GM18508 (cell line): ENCODE results near the gene INTS15.
A peak's percentile ranks its signal among the peaks of the same experiment; 100 is the strongest.

ENCODE experiments used
- ATAC-seq: cut with Tn5 transposase; IDR thresholded peaks from one replicate; pipeline ENCODE4 v1.9.1; 2021; ENCODE audit warnings: moderate number of reproducible peaks; ENCODE audit not compliant: insufficient read depth, unreplicated experiment

The INTS15 gene

DNA sequence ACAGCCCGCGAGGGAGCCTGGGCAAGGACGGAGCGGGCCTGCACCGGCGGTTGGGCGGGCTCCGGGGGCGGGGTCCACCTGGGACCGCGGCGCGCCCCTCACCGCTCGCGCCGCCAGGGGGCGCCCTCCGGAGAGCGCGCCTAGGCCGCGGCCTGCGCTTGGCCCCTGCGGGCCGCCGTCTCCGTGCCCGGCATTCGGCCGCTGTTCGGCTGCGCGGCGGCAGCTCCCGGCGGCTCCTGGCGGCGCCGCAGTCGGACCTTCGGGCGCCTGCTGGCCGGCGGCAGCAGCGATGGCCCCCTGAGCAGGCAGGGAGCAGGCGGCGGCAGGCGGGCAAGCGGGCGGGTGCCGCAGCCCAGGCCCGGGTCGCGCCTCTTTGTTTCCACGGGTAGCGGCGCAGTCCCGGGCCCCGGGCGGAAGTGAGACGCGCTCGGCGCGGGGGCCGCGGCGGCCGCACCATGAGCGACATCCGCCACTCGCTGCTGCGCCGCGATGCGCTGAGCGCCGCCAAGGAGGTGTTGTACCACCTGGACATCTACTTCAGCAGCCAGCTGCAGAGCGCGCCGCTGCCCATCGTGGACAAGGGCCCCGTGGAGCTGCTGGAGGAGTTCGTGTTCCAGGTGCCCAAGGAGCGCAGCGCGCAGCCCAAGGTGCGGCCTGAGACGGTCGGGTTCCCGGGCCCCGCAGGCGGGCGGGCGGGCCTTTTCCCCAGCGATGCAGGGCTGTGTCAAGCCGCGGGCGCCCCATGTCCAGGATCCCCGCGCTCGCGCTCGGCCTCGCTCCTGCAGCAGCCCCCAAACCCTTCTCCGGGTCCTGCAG, at the start of gene INTS15:
Gene INTS15 (plus strand): TSS at position 193 of the 816 bp plus-strand sequence. CDS start 263 bp downstream, at position 456.
- ATAC-seq: peak; percentile 56

DNA sequence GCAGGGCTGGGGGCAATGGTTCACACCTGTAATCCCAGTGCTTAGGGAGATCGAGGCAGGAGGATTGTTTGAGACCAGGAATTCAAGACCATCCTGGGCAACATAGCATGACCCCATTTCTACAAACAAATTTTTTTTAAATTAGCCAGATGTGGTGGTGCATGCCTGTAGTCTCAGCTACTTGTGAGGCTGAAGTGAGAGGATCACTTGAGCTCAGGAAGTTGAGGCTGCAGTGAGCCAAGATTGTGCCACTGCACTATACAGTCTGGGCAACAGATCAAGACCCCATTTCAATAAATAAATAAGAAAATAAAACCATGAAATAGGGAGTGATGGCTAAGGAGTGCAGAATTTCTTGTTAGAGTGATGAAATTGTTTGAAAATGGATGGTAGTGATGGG, 47.5 kb upstream of the INTS15 start:
- ATAC-seq: no peak

GRCh38 chr7:6545398-6546126, 44.3 kb upstream of the INTS15 start:
- ATAC-seq: no peak

- no peak for ATAC-seq
These were observed 43.1 kb upstream of the INTS15 start for GRCh38 chr7:6546498-6547251.

DNA sequence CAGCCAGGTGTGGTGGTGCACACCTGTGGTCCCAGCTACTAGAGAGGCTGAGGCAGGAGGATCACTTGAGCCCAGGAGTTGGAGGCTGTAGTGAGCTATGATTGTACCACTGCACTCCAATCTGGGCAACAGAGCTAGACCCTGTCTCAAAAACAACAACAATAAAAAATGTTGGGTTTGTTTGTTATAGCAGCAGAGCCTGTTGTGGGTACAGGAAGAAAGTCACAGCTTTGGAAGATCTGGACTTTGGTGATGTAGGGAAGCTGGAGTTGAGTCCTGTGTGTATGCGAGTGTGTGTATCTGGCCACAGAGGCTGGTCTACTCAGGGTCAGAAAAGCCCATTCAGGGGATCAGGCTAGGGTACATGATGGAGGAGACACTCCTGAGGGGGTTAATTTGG, 42.4 kb upstream of the INTS15 start:
- ATAC-seq: no peak

- no peak for ATAC-seq
These were observed 38.8 kb upstream of the INTS15 start, which contains the start of gene GRID2IP for GRCh38 chr7:6551016-6551511. Gene GRID2IP (minus strand): TSS chr7:6551461. CDS start chr7:6551436, 25 bp downstream.

DNA sequence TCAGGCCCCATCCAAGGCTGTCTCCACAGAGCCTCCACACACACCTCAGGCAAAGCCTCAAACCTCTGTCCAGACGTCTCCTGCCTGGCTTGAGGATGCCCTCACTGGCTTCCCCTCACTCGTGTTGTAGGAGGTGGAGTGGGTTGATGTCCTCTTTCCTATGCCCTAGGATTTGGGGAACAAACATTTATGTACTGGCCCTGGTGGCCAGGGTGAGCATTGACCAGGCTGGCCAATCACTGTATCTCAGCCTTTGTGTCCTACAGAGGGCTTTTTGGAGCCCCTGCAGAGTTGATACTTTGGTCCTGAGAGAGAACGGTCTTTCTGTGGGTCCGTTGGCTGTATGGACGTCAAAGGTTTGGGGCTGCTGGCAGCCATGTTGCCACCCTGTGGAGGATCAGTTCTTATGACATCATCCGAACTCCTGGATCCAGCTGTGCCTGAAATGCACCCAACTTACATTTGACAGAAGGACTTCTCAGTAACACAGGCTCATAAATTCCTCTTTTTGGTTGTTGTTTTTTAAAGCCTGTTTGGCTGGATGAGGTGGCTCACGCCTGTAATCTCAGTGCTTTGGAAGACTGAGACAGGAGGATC, 36.3 kb upstream of the INTS15 start:
- ATAC-seq: no peak

GRCh38 chr7:6554848-6555247, 35.0 kb upstream of the INTS15 start:
- ATAC-seq: no peak

GRCh38 chr7:6556196-6556595, 33.6 kb upstream of the INTS15 start:
- ATAC-seq: no peak

DNA sequence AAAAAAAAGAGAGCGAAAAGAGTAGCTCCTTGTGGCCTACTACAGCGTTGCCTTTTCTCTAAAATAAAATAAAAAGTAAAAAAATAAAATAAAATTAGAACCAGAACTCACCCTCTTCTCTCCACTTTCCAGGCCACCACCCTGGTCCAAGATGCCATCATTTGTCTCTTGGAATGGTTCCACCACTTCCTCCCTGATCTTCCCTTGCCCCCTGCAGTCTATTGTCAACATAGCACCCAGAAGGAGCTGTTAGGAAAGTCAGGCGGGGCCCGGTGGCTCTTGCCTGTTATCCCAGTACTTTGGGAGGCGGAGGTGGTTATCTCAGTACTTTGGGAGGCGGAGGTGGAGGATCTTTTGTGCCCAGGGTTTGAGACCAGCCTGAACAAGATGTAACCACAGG, 31.0 kb upstream of the INTS15 start:
- no peak for ATAC-seq

DNA sequence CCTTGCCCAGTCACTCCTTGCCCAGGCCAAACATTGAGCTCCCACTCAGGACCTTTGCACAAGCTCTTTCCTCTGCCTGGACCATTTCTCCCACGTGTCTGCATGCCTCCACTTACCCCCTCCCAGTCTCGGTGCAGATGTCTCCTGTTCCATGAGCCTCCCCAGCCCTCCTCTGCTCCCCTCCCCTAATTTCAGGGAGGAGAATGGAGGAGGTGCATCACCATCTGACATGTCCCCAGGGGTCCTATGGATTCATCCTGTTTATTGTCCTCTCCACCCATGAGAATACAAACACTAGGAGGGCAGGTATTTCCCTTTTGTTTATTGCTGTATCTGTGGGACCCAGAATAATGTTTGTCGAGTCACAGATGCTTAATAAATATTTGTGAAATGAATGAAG, 29.9 kb upstream of the INTS15 start:
- ATAC-seq: no peak

- ATAC-seq: no peak
These were observed 27.7 kb upstream of the INTS15 start for GRCh38 chr7:6562106-6562505.

- ATAC-seq: no peak
These were observed 25.7 kb upstream of the INTS15 start for GRCh38 chr7:6563936-6564770.

GRCh38 chr7:6565655-6566054, 24.2 kb upstream of the INTS15 start:
- ATAC-seq: no peak

DNA sequence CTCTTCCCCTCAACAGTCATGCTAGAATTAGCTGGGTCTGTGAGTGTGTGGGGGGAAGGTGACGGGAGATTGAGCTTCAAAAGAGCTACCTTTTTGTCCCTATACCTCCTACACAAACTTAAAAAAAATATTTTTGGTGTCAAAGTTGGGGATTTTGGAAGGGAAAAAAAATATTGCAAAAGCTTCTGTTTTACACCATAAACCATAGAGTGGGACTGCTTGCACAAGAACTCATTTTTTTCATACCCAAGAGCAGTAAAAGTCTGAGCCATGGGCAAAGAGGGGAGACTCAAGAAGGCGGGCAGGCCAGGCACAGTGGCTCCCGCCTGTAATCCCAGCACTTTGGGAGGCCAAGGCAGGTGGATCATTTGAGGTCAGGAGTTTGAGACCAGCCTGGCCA, 21.9 kb upstream of the INTS15 start:
- ATAC-seq: no peak

DNA sequence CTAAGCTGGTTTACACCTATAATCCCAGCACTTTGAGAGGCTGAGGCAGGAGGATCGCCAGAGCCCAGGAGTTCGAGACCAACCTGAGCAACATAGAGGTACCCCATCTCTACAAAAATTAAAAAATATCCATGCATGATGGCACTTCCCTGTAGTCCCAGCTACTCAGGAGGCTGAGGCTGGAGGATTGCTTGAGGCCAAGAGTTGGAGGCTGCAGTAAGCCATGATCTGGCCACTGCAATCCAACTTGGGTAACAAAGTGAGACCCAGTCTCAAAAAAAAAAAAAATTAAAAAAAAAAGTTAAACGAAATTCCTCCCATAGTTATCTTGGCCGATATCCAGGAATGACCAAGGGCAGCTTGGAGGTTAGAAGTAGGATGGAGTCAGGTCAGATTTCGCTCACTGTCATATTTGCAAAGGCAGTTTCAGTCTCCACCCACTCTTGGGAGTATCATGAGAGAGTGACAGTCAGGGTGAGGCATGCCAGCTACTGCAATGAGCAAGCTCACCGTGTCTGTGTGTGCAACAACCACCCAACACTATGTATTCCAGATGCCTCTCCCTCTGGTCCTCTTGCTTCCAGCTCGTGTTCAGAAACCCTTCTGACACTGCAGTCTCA, 18.6 kb upstream of the INTS15 start:
- no peak for ATAC-seq

GRCh38 chr7:6575281-6576023, 14.4 kb upstream of the INTS15 start:
- no peak for ATAC-seq
